AG09309 (cell line): ENCODE measurements around the gene CPT1C.
"Not testable (repeated sequence)": the region's sequence is repeated elsewhere in the genome, so short reads cannot be mapped to it uniquely, and the experiment has no call there.

Experiments
- DNase-seq: peaks from one replicate; pipeline ENCODE4 v3.0.0-alpha.2; 2010; ENCODE audit warnings: low read depth
- H3K4me3 ChIP-seq: 2 replicates; pipeline ENCODE4 v1.5.1; 2011; ENCODE audit warnings: mild to moderate bottlenecking, low read depth, low read length, moderate library complexity; ENCODE audit not compliant: control insufficient read depth
- CTCF ChIP-seq: IDR thresholded peaks from 2 replicates; pipeline ENCODE4 v1.5.1; 2011; ENCODE audit warnings: mild to moderate bottlenecking, low read depth, low read length, inconsistent platforms; ENCODE audit not compliant: insufficient read depth, control insufficient read depth; ENCODE audit errors: missing control alignments

CPT1C gene

GRCh38 chr19:49716154-49716553 lies 25.2 kb downstream of the CPT1C start:
- TF ChIP-seq CTCF, result no peak
- no peak overlapping the region for H3K4me3 ChIP-seq
- DNase-seq, result no peak

DNA sequence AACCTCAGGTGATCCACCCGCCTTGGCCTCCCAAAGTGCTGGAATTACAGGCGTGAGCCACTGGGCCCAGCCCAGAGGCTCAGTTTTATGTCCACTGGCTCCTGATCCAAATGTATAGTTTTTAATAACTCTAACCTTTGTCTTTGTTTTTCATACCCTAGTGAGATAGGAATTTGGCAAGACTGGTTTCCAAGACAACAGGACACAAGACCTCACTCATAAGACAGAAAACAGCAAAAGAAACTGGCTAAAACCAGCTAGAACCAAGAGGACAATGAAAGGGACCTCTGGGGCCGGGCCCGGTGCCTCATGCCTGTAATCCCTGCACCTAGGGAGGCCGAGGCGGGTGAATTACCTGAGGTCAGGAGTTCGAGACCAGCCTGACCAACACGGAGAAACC lies 27.6 kb downstream of the CPT1C start:
- DNase-seq, result no peak
- H3K4me3 ChIP-seq, result no peak overlapping the region
- no peak for TF ChIP-seq CTCF

DNA sequence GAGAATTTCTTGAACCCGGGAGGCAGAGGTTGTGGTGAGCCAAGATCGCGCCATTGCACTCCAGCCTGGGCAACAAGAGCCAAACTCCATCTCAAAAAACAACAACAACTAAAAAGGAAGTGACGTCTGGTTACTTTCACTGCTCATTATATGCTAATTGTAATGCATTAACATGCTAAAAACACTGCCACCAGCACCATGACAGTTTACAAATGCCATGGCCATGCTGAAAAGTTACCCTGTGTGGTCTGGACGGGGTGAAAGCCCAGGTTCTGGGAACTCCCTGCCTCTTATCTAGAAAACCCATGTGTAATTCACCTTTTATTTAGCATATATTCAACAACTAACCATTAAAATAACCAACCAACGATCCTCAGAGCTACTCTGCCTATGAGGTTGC lies 28.1 kb downstream of the CPT1C start:
- no peak for TF ChIP-seq CTCF
- no peak overlapping the region for H3K4me3 ChIP-seq
- DNase-seq, result no peak

- not testable (repeated sequence) for H3K4me3 ChIP-seq, DNase-seq
These were observed 28.5 kb downstream of the CPT1C start for GRCh38 chr19:49719420-49719819.

DNA sequence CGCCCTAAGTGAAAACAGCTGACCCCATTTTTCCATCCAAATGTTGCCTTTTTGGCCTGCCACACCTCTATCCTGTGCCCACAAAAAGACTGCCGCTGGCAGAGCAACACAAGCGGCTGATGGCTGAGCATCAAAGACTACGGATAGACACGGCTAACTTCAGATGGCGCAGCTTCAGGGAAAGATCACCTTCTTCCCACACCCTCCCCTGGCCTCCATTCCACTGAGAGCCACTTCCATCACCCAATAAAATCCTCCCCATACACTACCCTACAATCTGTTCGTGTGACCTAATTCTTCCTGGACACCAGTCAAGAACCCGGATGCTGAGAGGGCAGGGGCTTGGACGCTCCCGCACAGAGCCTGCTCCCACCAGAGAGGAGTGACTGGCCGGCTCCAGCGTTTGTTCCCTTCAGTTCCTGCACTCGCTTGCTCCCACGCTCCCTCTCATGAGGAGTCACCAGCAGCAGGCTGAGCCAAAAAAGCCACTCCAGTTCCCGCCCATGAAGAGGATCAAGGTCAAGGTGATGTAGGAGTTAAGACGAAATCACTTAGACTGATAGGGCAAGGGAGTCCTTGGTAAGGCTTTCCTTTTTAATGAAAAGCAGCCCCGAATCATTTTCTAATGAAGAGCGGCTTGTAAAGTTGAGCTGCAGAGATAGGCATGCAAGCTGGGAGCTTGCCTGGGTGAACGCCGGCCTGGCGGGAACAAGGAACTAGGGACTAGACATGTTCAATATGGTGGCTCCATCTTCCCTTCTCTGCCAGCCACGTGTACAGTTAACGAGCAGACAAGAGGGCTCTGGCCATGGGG lies 36.5 kb downstream of the CPT1C start:
- H3K4me3 ChIP-seq, result no peak overlapping the region
- TF ChIP-seq CTCF, result no peak
- DNase-seq, result no peak

GRCh38 chr19:49730166-49730565 lies 39.2 kb downstream of the CPT1C start:
- no peak for TF ChIP-seq CTCF
- DNase-seq, result no peak
- H3K4me3 ChIP-seq, result no peak overlapping the region

DNA sequence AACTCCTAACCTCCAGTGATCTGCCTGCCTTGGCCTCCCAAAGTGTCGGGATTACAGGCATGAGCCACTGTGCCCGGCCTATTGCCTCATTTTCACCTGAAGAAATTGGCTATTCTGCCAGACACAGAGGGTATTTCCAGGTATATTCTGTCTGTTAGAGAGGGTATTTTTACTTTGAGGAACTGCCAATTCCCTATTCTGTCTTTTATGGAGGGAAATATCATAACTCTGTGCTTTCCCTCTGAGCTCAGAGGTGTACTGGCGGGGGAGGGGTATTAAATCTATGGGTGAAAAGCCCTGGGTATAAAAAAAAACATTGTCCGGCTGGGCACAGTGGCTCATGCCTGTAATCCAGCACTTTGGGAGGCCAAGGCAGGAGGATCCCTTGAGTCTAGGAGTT lies 47.4 kb downstream of the CPT1C start:
- H3K4me3 ChIP-seq, result no peak overlapping the region
- TF ChIP-seq CTCF, result no peak
- no peak for DNase-seq
